Measurements from ENCODE around the gene ENPP7. TPM values are rescaled to one million over a fixed set of nuclear protein-coding genes. Genes with fewer than 3 reads are reported as not detected.
"Not testable (repeated sequence)": the region's sequence is repeated elsewhere in the genome, so short reads cannot be mapped to it uniquely, and the experiment has no call there.

Gene ENPP7
- total RNA-seq, 1 donor from 2014 or later: not detected

DNA sequence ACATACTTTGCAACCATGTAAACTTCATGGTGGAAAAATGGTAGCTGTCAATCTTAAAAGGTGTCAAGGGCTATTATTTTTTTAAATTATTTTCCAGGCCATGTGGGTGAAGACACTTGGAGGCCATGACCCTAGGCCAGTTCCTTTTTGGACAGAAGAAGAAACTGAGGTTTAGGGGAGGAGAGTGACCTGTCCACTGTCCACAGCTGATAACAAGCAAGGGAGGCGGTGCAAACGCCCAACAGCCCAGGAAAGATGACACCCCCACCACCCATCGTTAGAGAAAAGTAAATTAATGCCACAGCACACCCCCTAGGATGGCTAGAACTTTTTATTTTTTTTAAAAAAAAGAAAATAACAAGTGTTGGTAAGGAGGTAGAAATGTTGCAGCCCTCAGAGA, 19.2 kb downstream of the ENPP7 start:
- Mint-ChIP-seq H3K36me3 (no peaks in the 10 kb centered on the region), H3K9me3 (no peaks in the 10 kb centered on the region), H3K27ac (no peak overlapping the region), H3K4me3 (no peak overlapping the region), H3K4me1 (peaks cover 15% of the 10 kb centered on the region), H3K27me3 (ENCODE audit: low read depth) (peaks cover 64% of the 10 kb centered on the region)
- DNase-seq (ENCODE audit: low spot score in 2 of 2, unreplicated experiment in 2 of 2): no peak
- TF ChIP-seq, protein P1, sequence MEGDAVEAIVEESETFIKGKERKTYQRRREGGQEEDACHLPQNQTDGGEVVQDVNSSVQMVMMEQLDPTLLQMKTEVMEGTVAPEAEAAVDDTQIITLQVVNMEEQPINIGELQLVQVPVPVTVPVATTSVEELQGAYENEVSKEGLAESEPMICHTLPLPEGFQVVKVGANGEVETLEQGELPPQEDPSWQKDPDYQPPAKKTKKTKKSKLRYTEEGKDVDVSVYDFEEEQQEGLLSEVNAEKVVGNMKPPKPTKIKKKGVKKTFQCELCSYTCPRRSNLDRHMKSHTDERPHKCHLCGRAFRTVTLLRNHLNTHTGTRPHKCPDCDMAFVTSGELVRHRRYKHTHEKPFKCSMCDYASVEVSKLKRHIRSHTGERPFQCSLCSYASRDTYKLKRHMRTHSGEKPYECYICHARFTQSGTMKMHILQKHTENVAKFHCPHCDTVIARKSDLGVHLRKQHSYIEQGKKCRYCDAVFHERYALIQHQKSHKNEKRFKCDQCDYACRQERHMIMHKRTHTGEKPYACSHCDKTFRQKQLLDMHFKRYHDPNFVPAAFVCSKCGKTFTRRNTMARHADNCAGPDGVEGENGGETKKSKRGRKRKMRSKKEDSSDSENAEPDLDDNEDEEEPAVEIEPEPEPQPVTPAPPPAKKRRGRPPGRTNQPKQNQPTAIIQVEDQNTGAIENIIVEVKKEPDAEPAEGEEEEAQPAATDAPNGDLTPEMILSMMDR (IDR thresholded peaks at IDR 0.05; ENCODE audit: unreplicated experiment): no peak

DNA sequence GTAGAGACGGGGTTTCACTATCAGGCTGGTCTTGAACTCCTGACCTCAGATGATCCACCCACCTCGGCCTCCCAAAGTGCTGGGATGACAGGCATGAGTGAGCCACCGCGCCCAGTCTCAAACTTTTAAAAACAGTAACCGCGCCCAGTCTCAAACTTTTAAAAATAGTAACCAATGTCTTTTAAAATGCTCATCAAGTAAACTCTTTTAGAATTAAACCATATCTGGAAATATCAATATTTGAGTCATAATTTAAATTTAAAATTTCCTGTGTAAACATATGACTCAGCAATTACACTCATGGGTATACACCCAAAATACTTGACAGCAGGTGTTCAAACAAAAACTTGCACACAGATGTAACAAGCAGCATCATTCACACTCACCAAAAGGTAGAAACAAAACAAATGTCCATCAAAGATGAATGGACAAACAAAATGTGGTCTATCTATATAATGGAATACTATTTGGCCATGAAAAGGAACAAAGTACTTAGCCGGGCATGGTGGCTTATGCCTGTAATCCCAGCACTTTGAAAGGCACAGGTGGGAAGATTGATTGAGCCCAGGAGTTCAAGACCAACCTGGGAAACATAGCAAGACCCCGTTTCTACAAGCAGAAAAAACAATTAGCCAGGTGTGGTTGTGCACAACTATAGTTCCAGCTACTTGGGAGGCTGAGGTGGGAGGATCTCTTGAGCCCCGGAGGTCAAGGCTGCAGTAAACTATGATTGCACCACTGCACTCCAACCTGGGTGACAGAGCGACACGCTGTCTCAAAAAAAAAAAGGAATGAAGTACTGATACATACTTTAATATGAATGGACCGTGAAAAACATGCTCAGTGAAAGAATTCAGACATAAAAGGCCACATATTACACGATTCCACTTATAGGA, 20.2 kb downstream of the ENPP7 start:
- peaks cover 57% of the 10 kb centered on the region for H3K27me3 Mint-ChIP-seq (ENCODE audit: low read depth)
- TF ChIP-seq, protein P1 (IDR thresholded peaks at IDR 0.05; ENCODE audit: unreplicated experiment): no peak
- no peak overlapping the region for H3K27ac Mint-ChIP-seq
- no peak overlapping the region for H3K4me3 Mint-ChIP-seq
- no peaks in the 10 kb centered on the region for H3K9me3 Mint-ChIP-seq
- DNase-seq (ENCODE audit: low spot score in 2 of 2, unreplicated experiment in 2 of 2): no peak
- no peaks in the 10 kb centered on the region for H3K36me3 Mint-ChIP-seq
- H3K4me1 Mint-ChIP-seq: peaks cover 15% of the 10 kb centered on the region

DNA sequence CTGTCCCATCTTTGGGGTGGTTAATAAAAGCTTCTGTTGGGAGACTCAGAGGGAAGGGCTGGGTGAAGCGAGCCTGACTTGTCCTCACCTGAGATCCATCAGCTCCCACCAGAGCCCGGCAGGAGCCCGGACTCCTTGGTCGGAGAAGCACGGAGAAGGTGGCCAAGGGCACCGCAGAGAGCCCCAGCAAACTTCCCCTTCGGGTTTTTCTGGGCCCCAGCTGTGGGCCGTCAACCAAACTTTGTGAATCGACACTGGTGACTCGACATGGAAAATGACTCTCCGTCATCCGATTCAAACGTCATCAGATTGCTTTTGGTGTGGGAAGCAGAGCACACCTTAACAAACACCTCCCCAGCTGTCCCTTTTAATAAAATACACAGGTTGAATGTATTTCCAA, 21.4 kb downstream of the ENPP7 start:
- peaks cover 9% of the 10 kb centered on the region for H3K4me1 Mint-ChIP-seq
- peaks cover 46% of the 10 kb centered on the region for H3K27me3 Mint-ChIP-seq (ENCODE audit: low read depth)
- no peaks in the 10 kb centered on the region for H3K36me3 Mint-ChIP-seq
- no peak overlapping the region for H3K27ac Mint-ChIP-seq
- DNase-seq (ENCODE audit: low spot score in 2 of 2, unreplicated experiment in 2 of 2): no peak
- TF ChIP-seq, protein P1 (IDR thresholded peaks at IDR 0.05; ENCODE audit: unreplicated experiment): no peak
- H3K9me3 Mint-ChIP-seq: no peaks in the 10 kb centered on the region
- no peak overlapping the region for H3K4me3 Mint-ChIP-seq

DNA sequence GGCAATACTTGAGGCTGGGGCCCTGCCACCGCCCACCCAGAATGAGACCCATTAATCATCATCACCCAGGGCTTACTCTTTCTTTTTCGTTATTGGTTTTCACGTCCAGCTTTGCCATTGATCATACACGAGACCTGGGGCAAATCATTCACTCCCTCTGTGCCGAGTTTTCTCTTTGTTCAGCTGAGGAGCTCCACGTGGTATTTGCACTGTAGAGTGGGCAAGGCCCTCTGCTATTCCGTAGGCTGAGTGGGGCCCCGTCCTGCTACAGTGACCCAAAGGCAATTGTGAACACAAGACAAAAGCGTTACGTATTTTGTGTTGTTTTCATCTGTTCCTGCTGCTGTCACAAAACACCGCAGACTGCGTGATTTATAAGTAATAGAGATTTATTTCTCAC, 23.6 kb downstream of the ENPP7 start:
- Mint-ChIP-seq H3K4me3 (no peak overlapping the region), H3K27ac (no peak overlapping the region), H3K9me3 (no peaks in the 10 kb centered on the region), H3K36me3 (no peaks in the 10 kb centered on the region), H3K27me3 (ENCODE audit: low read depth) (peaks cover 31% of the 10 kb centered on the region), H3K4me1 (peaks cover 3% of the 10 kb centered on the region)
- DNase-seq (ENCODE audit: low spot score in 2 of 2, unreplicated experiment in 2 of 2): no peak
- TF ChIP-seq, protein P1 (IDR thresholded peaks at IDR 0.05; ENCODE audit: unreplicated experiment): no peak

DNA sequence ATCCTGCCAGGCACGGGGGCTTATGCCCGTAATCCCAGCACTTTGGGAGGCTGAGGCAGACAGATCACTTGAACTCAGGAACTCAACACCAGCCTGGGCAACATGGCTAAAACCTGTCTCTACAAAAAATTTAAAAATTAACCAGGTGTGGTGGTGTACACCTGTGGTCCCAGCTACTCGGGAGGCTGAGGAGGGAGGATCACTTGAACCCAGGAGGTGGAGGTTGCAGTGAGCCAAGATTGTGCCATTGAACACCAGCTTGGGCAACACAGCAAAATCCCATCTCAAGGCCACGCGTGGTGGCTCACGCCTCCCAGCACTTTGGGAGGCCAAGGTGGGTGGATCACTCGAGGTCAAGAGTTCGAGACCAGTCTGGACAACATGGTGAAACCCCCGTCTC, 24.2 kb downstream of the ENPP7 start:
- DNase-seq (ENCODE audit: low spot score in 2 of 2, unreplicated experiment in 2 of 2); H3K4me1 Mint-ChIP-seq; H3K9me3 Mint-ChIP-seq; H3K27ac Mint-ChIP-seq; H3K36me3 Mint-ChIP-seq; H3K4me3 Mint-ChIP-seq: not testable (repeated sequence)
- H3K27me3 Mint-ChIP-seq (ENCODE audit: low read depth): peaks cover 25% of the 10 kb centered on the region

DNA sequence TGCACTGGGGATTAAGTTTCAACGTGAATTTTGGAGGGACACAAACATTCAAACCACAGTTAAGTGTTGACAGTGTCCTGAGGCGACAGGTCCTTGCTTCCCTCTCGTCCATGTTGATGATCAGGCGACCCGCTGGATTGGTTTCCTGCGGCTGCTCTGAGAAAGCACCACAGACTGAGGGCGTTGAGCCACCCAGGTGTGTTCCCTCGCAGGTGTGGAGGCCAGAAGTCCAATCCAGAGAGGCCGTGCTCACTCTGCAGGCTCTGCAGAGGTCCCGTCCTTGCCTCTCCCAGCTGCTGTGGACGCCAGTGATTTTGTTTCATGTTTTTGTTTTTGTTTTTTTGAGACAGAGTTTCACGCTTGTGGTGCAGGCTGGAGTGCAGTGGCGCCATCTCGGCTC, 24.8 kb downstream of the ENPP7 start:
- no peak for DNase-seq (ENCODE audit: low spot score in 2 of 2, unreplicated experiment in 2 of 2)
- Mint-ChIP-seq H3K9me3 (no peaks in the 10 kb centered on the region), H3K36me3 (no peaks in the 10 kb centered on the region), H3K27me3 (ENCODE audit: low read depth) (peaks cover 22% of the 10 kb centered on the region), H3K4me3 (no peak overlapping the region), H3K4me1 (no peaks in the 10 kb centered on the region), H3K27ac (no peak overlapping the region)
- TF ChIP-seq, protein P1 (IDR thresholded peaks at IDR 0.05; ENCODE audit: unreplicated experiment): no peak
